ENCODE results near the gene PRSS1.

The PRSS1 gene

DNA sequence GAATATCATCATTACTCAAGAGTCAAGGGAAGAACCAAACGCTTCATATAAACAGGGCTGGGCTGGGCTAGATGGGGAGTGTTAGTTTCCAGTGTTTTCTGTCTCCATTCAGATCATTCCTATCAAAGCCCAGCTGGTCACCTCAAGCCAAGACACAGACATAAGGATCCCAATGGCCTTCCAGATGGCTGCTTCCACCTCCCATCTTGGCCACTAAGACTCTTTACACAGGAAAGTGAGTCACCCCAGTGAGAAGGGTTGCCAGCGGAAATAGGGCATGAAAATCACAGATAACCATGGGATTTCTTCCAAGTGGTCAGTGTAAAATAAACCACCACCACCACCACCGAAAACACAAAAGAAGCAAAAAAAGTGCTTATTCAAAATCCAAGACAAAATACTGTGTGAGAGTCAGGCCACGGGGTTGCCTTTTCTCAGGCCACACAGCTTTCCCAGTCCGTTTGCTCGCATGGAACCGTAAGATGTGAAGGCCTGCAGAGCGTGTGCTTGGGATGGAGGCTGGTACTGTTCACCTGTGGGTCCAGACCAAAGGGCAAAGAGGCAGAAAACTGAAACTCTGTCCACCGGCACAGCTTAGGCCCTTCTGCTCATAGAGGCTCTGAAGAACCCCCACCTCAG lies 27.1 kb downstream of the PRSS1 start:
- TF ChIP-seq, protein P1, sequence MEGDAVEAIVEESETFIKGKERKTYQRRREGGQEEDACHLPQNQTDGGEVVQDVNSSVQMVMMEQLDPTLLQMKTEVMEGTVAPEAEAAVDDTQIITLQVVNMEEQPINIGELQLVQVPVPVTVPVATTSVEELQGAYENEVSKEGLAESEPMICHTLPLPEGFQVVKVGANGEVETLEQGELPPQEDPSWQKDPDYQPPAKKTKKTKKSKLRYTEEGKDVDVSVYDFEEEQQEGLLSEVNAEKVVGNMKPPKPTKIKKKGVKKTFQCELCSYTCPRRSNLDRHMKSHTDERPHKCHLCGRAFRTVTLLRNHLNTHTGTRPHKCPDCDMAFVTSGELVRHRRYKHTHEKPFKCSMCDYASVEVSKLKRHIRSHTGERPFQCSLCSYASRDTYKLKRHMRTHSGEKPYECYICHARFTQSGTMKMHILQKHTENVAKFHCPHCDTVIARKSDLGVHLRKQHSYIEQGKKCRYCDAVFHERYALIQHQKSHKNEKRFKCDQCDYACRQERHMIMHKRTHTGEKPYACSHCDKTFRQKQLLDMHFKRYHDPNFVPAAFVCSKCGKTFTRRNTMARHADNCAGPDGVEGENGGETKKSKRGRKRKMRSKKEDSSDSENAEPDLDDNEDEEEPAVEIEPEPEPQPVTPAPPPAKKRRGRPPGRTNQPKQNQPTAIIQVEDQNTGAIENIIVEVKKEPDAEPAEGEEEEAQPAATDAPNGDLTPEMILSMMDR (IDR thresholded peaks at IDR 0.05), result no peak

DNA sequence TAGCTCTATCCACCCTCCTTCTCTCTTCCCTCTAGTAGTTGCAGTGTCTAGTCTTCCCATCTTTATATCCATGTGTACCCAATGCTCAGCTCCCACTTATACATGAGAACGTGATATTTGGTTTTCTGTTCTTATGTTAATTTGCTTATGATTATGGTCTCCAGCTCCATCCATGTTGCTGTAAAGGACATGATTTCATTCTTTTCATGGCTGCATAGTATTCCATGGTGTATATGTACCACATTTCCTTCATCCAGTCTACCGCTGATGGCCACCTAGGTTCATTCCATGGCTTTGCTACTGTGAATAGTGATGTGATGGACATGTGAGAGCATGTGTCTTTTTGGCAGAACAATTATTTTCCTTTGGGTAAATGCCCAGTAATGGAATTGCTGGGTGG lies 28.0 kb downstream of the PRSS1 start:
- TF ChIP-seq, protein P1 (IDR thresholded peaks at IDR 0.05), result no peak

DNA sequence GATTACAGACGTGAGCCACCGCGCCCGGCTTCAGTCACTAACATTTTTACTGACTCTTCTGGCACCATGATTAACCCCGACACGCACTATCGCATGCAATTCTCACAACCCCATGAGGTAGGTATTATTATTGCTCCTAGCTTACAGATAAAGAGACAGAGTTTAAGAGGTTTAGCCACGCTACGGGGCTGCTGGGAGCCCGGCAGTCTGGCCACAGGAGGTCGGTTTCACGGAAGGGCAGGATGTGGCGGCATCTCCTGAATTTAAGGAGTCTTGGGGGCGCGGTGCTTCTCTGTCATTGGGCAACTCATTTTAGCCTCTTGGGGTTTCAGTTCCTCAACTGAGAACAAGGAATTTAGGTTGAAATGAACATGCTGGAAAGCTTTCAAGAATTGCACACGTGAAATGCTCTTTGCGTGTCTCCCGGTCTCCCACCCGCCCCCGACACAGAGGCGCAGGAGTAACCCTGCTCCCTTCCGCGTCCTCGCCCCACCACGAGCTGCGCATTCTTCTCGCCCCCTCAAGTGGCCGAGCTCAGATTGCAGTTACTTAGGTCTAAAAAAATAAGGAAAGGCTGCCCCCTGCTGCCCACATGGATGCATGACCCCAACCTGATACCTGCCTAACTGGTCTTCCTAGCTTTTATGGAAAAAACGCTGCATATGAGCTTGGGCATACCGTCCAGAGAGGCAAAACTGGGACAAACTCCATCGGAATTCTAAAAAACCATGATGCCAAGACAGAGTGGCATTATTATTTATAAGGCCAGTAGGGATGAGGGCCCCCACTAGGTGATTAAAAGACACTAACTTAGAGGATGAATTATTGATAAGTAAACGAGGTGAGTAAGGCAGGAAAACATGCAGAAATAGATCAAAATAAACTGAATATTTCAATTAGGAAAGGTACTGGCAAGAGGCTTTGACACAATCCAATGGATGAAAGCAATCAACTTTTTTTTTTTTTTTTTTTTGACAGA lies 33.9 kb downstream of the PRSS1 start:
- TF ChIP-seq, protein P1 (IDR thresholded peaks at IDR 0.05), result peak; percentile 91

DNA sequence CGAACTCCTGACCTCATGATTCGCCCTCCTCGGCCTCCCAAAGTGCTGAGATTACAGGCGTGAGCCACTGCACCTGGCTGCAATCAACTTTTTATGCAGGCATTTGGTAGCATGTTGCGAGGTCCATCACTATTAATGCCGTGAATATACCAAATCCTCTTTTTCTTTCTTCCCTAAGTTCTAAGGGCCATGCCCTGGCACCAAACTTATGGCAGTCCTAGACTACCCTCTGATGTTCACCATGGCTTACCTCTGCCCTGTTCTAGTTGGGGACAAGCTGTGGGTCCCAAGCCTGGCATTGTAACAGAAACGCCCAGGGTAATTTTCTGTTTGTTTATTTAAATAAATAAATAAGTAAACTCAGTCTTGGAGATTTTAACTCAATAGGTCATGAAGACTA lies 34.8 kb downstream of the PRSS1 start:
- TF ChIP-seq, protein P1 (IDR thresholded peaks at IDR 0.05), result no peak

DNA sequence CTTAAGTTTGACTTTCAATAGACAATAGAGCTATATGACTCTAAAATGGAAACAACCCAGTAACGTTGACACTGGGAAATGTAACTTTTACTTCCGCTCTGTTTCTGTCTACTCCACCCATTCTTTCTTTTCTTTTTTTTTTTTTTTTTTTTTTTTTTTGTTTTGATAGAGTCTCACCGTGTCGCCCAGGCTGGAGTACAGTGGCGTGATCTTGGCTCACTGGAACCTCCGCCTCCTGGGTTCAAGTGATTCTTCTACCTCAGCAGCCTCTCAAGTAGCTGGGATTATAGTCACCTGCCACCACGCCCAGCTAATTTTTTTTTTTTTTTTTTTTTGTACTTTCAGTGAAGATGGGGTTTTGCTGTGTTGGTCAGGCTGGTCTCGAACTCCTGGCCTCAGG lies 35.4 kb downstream of the PRSS1 start:
- TF ChIP-seq, protein P1 (IDR thresholded peaks at IDR 0.05), result no peak

DNA sequence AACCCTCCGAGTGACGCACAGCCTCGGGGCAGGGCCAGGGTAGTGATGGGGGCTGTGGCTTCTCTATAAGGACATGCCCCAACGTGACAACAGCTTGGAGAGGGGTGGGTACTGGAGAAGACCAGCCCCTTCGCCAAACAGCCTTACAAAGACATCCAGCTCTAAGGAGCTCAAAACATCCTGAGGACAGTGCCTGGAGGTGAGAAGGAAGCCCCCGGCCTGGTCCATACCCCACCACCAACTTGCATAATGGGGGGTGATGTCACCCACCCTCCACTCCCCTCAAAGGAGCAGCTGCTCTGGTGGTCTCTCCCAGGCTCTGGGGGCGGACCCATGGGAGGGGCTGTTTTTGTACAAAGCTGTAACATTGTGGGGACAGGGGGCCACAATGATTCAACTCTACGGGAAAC lies 36.6 kb downstream of the PRSS1 start:
- TF ChIP-seq, protein P1 (IDR thresholded peaks at IDR 0.05), result no peak

DNA sequence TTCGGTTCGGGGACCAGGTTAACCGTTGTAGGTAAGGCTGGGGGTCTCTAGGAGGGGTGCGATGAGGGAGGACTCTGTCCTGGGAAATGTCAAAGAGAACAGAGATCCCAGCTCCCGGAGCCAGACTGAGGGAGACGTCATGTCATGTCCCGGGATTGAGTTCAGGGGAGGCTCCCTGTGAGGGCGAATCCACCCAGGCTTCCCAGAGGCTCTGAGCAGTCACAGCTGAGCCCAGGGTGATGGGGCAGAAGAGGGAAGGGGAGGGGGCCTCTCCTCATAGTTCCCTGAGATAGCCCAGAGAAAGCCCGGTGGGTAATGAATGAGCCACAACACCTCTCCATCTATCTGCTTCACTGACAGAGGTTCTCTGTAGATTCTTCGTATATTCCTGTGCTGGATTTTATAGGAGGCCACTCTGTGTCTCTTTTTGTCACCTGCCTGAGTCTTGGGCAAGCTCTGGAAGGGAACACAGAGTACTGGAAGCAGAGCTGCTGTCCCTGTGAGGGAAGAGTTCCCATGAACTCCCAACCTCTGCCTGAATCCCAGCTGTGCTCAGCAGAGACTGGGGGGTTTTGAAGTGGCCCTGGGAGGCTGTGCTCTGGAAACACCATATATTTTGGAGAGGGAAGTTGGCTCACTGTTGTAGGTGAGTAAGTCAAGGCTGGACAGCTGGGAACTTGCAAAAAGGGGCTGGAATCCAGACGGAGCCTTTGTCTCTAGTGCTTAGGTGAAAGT lies 37.9 kb downstream of the PRSS1 start:
- TF ChIP-seq, protein P1 (IDR thresholded peaks at IDR 0.05), result no peak

Data from LNCAP (cell line).